ENCODE measurements around the gene CREBRF.

CREBRF gene

GRCh38 chr5:173155912-173156311 is 99.8 kb downstream of the CREBRF start:
- DNase-seq (ENCODE audit: low spot score) = no peak
- TF ChIP-seq, protein P1, sequence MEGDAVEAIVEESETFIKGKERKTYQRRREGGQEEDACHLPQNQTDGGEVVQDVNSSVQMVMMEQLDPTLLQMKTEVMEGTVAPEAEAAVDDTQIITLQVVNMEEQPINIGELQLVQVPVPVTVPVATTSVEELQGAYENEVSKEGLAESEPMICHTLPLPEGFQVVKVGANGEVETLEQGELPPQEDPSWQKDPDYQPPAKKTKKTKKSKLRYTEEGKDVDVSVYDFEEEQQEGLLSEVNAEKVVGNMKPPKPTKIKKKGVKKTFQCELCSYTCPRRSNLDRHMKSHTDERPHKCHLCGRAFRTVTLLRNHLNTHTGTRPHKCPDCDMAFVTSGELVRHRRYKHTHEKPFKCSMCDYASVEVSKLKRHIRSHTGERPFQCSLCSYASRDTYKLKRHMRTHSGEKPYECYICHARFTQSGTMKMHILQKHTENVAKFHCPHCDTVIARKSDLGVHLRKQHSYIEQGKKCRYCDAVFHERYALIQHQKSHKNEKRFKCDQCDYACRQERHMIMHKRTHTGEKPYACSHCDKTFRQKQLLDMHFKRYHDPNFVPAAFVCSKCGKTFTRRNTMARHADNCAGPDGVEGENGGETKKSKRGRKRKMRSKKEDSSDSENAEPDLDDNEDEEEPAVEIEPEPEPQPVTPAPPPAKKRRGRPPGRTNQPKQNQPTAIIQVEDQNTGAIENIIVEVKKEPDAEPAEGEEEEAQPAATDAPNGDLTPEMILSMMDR (conservative IDR thresholded peaks at IDR 0.05; ENCODE audit: low read depth) = no peak
- ChIA-PET CTCF (interaction anchor here (1.2 kb wide), 1 partner anchor 184 kb away, joined by 3 read pairs; no protein-coding TSS in a partner anchor), POLR2A (ENCODE audit: low non-redundant PET) (no interaction called here)
- H3K27ac ChIP-seq = no peak overlapping the region

- DNase-seq (ENCODE audit: low spot score) = no peak
- H3K27ac ChIP-seq = no peak overlapping the region
- ChIA-PET CTCF (no interaction called here), POLR2A (ENCODE audit: low non-redundant PET) (no interaction called here)
- TF ChIP-seq, protein P1 (conservative IDR thresholded peaks at IDR 0.05; ENCODE audit: low read depth) = no peak
Measured at GRCh38 chr5:173158366-173158765, 102.2 kb downstream of the CREBRF start.

DNA sequence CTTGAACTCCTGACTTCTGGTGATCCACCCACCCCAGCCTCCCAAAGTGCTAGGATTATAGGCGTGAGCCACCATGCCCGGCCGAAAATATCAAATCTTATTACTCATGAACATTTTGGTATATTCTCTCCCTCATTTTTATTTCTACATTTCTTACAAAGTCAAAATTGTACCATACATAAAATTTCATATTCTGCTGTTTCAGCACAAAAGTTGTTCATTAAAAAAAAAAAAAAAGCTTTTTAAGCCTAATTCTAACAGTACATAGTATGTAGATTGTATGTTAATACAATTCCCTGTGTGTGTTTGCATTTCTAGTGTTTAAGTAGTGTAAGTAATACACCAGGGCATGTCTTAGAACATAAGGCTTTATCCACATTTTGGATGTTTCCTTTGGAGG is 103.1 kb downstream of the CREBRF start:
- CTCF ChIA-PET = interaction anchor here (0.6 kb wide), 4 partner anchors 389 to 531 kb away, joined by 3 read pairs; no protein-coding TSS in a partner anchor
- H3K27ac ChIP-seq = no peak overlapping the region
- POLR2A ChIA-PET (ENCODE audit: low non-redundant PET) = no interaction called here
- TF ChIP-seq, protein P1 (conservative IDR thresholded peaks at IDR 0.05; ENCODE audit: low read depth) = no peak
- DNase-seq (ENCODE audit: low spot score) = no peak

GRCh38 chr5:173161148-173161547 is 105.0 kb downstream of the CREBRF start:
- H3K27ac ChIP-seq = no peak overlapping the region
- DNase-seq (ENCODE audit: low spot score) = no peak
- TF ChIP-seq, protein P1 (conservative IDR thresholded peaks at IDR 0.05; ENCODE audit: low read depth) = no peak
- ChIA-PET POLR2A (ENCODE audit: low non-redundant PET) (no interaction called here), CTCF (no interaction called here)

DNA sequence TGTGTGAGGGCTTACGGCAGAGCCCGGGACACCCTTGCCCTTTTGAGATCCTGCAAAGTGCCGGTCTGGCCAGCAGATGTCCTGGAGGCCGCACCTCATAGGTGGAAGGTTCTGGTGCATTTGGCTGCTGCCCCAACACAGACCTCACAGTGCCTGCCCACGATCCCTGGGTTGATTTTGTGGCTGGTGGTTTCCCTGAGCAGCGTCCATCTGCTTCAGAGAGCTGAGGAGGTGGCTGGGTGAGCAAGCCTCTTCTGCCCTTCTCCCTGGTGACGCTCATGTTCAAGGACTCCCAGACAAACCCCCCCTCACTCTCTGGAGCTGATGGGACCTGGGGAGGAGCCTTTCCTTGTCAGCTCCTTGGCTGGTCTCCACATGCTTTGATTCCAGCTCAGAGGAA is 107.1 kb downstream of the CREBRF start:
- ChIA-PET POLR2A (ENCODE audit: low non-redundant PET) (no interaction called here), CTCF (interaction anchor here (0.6 to 1.0 kb wide), 4 partner anchors 231 to 808 kb away, joined by 3 to 4 read pairs (median 3); no protein-coding TSS in a partner anchor)
- no peak overlapping the region for H3K27ac ChIP-seq
- TF ChIP-seq, protein P1 (conservative IDR thresholded peaks at IDR 0.05; ENCODE audit: low read depth) = no peak
- no peak for DNase-seq (ENCODE audit: low spot score)

- ChIA-PET CTCF (interaction anchor here (0.5 to 1.4 kb wide), 5 partner anchors 37 to 483 kb away, joined by 3 to 4 read pairs (median 3); no protein-coding TSS in a partner anchor), POLR2A (ENCODE audit: low non-redundant PET) (no interaction called here)
- H3K27ac ChIP-seq = no peak overlapping the region
- no peak for DNase-seq (ENCODE audit: low spot score)
- TF ChIP-seq, protein P1 (conservative IDR thresholded peaks at IDR 0.05; ENCODE audit: low read depth) = no peak
Measured at GRCh38 chr5:173165177-173166016, 109.2 kb downstream of the CREBRF start.
